ENCODE data around the gene GRID1.

GRCh38 chr10:86415583-86415982, 49.0 kb upstream of the GRID1 start:
- TF ChIP-seq CEBPB (IDR thresholded peaks at IDR 0.05; ENCODE audit: borderline replicate concordance in 1 of 2, low read depth in 2 of 2, low read length in 2 of 2): no peak
- no peak for TF ChIP-seq KAT2A (conservative IDR thresholded peaks at IDR 0.05; ENCODE audit: control insufficient read depth, low read depth, low read length)
- TF ChIP-seq CHD2 (IDR thresholded peaks at IDR 0.05; ENCODE audit: borderline replicate concordance, low read depth, low read length): no peak
- TF ChIP-seq IRF4 (IDR thresholded peaks at IDR 0.05; ENCODE audit: low read depth, low read length): no peak
- no peak for TF ChIP-seq CTCF (IDR thresholded peaks at IDR 0.05 in 2 of 3, conservative IDR thresholded peaks at IDR 0.05 in 1 of 3; ENCODE audit: control insufficient read depth in 2 of 3, extremely low read depth in 1 of 3, insufficient read depth in 1 of 3, low read depth in 3 of 3, low read length in 3 of 3)
- TF ChIP-seq RFX5 (IDR thresholded peaks at IDR 0.05; ENCODE audit: low read depth, low read length): no peak
- no peak for TF ChIP-seq POLR2A (IDR thresholded peaks at IDR 0.05; ENCODE audit: low read depth, low read length)
- no peak for TF ChIP-seq TAF1 (IDR thresholded peaks at IDR 0.05; ENCODE audit: borderline replicate concordance, low read depth, low read length)
- TF ChIP-seq POLR2AphosphoS5 (IDR thresholded peaks at IDR 0.05; ENCODE audit: low read length): no peak
- TF ChIP-seq SPI1 (IDR thresholded peaks at IDR 0.05; ENCODE audit: borderline replicate concordance, insufficient read depth, low read depth, low read length): no peak
- TF ChIP-seq SUZ12 (IDR thresholded peaks at IDR 0.05; ENCODE audit: unreplicated experiment): no peak
- TF ChIP-seq BRCA1 (IDR thresholded peaks at IDR 0.05; ENCODE audit: low read depth, low read length): no peak
- TF ChIP-seq ATF3 (IDR thresholded peaks at IDR 0.05; ENCODE audit: borderline replicate concordance, extremely low read depth, low read depth, low read length): no peak
- no peak for TF ChIP-seq ASH2L (IDR thresholded peaks at IDR 0.05; ENCODE audit: borderline replicate concordance, low read depth)
